HTERT RPE-1 (cell line): ENCODE measurements around the gene CHN2.
"Not testable (repeated sequence)": the region's sequence is repeated elsewhere in the genome, so short reads cannot be mapped to it uniquely, and the experiment has no call there.

Source experiments
- in situ Hi-C: fragments of 300-500 bp; cut with MboI; formaldehyde crosslinking; loops from 4 replicates; pipeline ENCODE4 v1.14.3; 2020; ENCODE audit warnings: low sequenced_read_pairs

CHN2 gene

DNA sequence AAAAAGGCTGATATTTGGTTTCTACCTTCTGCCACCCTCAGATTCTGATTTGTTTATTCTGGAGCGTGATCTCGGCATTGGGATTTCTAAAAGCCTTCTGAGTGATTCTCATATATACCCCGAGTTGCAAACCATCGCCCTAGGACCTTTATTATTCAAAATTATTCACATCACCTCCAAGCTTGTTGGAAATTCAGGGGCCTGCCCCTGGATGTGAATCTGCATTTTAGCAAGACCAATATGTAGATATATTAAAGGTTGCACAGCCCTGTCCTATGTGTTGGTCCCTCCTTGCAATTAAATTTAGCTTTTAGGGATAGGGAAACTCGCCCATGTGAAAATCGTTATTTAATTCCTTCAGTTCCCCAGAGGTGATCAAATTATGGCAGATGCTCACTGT is 9.0 kb upstream of the CHN2 start:
- in situ Hi-C loops = no loop called here

DNA sequence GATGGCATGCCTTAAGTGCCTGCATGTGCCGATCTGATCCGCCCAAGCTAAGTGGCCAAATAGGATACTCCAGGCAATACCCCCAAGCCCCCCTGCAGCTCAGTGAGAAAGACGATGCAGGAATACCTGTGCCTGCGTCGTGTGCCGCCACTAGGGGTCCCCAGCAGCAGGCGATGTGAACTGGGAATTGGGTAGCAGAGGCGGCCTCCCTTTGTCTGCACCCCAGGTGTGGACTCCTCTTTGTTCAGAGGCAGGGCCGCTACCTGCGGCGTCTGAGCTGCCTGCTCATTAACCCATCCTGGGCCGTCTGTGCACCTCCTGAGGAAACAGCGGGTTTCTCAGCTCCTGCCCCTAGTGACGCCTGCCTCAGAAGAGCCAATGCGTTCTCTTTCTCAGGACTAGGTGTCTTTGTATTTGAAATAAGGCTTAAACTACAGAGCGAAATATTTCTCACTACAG is 4.8 kb upstream of the CHN2 start:
- in situ Hi-C loops = no loop called here

DNA sequence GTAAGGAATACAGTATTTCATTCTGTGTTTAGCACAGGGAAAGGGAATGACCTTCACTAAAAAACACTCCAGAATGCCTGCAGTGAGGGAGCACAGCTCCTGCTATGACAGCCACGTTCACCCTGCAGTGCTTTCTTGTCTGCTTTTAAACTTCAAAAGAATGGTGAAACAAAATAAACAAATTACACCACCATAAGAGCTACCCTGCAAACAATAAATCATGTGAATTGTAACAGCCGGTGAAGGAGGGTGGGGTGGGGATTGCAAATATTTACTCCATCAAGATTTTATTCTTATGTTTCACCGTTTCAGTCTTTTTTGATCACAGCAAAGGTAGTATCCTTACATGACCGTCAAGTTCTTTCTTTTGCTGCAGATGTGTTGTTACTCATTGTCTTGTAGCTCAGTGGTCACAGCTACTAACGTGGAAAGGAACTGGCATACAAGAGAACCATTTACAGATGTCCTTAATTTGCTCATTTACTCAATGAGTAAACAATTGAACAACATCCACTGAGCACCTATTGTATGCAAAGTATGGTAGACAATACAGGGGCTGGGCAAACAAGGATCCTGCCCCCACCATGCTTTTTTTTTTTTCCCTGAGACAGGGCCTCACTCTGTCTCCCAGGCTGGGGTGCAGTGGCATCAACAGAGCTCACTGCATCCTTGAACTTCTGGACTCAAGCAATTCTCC is 4.1 kb upstream of the CHN2 start:
- in situ Hi-C loops = no loop called here

DNA sequence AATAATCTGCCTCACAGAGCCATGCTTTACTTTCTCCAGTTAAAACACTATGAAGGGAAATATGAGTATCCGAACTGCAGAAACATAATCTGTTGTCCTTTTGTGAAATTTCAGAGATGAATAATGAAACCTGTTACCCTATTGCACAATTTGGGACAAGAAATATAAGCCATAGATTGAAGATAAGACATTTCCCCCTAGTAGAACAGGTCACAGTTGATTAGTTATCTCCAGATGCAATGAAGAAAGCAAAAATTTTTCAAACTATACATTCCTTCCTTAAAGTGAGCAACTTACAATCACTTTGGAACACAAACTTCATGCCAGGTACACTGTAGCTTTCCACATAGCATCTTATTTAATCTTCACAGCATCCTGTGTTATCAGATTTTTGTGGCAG is 2.3 kb upstream of the CHN2 start:
- in situ Hi-C loops = no loop called here

DNA sequence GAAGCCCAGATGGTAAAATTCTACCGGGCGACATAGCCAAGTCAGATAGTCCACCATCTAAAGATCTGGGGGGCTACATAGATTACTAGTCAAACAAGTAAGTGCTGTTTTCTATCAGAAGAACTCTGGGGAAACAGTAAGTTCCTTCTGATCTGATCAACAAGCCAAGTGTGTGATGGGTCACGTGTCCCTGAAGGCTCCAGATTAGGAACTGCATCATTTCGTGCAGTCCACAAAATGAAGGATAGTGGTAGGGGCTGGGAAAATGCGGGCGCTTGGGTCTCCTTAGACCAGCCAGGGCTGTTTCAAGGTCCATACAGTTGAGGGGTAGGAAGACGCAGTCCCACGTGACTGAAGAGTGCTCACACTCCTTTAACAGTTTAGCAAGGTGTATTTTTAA is 1.8 kb upstream of the CHN2 start:
- in situ Hi-C loops = no loop called here

DNA sequence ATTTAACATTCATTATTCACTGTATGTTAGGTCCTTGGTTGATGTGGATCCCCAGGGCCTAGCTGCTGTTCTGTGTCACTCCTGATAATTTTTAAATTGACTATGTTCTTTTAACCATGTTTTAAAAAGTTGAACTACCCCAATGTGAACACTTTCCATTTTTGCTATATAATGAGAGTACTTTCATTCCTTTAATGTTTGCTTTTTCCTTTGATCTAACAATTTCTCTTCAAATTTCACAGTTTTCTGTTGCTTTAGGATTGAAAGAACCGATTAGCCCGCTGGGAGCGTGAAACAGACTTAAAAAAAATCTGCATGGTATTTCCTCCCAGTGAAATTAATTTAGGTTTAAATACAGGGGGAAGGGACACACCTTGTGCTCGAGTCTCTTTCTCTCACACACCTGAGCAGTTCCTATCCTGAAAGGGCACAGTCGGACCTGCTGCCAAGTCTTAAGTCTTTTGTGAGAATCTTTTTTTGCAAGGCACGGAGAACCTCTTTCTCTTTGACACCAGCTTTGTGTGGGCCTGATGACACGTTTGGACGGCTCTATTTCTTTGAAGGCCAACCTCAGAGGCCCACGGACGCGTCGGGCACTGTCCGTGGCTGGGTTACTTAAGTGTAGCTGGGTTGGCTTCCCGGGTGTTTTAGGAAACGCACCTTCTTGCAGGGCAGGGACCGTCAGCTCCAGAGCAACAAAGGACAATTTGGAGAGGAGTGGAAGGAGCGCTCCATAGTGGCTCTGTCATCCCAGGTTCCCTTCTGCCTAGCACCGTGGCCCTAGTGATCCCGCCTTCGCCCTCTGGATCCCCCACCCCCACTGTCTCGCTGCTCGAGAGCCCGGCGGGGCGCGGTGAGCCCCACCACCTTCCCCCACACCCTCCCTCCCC is 1.0 kb upstream of the CHN2 start:
- in situ Hi-C loops = no loop called here

DNA sequence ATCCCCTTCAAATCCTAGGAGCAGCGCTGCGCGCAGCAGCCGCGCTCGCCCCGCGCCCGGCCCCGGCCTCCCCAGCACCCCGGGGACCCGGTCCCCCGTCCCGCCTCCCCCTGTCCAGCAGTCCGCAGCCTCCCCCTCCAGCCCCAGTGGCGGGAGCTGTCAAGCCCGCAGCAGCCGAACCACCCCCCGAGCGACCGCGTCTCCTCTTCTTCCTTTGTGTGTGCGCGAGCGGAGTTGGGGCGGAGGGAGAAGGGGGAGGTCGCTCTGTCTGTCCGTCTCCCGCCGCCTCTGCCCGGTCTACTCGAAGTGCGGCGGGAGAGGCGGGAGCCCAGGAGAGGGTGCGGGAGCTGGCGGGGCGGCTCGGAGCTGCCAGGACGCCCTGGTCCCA is 375 bp upstream of the CHN2 start:
- in situ Hi-C loops = no loop called here

DNA sequence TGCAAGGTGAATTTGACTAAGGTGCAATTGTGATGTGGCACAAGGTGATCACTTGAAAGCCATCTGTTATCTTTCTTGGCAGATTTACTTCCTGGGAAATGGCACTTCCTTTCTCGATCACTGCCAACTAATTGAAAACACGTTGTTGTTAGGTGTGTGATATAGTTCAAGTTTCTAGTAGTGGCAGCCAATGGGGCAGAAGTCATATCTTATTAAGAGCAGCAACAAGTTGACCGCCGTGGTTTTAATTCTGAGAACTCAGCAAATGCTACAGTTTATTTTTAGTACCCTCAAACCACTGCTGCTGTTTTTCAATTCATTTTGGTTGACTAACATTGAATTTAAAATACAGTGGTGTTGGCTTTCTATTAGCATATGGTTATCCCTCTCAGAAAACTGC is 1.6 kb downstream of the CHN2 start:
- in situ Hi-C loops = no loop called here

DNA sequence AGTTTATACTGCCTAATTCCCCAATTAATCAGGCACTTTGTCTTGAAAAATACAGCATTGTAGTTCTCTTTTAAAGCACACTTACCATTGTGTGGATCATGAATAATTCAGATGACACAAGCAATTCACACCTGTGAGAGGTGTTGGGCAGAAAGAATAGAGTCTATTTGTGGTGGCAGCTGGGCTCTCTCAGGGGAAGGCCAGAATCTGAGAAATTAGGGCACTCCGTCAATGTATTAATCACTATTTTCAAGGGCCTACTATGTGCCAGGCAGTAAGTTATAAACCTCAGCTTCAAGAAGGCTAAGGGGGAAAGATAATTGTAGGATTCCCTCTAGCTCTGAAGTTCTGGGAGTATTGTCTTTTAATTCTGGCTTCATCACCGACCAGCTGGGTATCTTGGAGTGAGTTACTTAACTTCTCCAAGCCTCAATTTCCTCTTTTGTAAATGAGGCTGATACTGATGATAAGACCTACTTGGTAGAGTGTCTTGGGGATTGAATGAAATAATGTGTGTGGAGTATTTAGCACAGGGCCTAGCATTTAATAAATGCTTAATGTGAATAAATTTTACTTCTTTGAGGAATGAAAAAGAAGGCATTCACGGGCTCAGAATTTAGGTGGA is 2.5 kb downstream of the CHN2 start:
- in situ Hi-C loops = no loop called here

DNA sequence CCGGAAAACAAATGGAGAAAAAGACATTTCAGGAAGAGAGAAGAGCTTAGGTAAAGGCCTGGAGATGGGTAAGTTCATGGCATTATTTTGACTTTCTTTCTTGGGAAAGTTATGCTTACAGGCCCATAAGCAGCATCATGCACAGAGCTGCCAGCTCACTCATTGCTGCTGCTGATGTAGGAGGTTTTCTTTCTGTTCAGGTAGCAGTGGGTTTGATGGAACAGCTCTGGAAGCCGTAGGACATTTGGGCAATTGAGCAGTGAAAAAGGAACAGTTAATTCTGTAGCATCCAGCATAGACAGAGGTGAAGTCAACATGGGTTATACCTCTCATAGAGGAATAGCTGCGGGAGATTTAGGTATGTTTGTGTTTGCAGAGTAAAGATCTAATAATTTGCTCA is 3.3 kb downstream of the CHN2 start:
- in situ Hi-C loops = no loop called here

DNA sequence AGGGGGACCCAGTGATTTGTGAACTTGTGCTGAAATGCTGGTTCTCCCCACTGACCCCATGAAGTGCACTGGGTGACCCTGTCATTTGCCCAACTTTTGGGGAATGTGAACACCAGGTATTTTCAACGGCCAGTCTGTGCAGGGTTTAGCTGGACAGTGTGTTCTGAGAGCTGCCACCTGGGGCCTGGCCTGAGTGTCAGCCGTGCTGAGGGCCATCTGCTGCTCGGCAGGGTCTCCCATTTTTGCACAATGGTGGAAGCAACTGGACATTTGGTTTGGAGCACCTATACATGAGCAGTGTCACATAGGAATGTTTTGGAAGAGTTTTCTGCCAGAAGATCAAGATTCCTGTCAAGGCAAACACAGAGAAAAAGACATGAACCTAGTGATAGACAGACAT is 5.2 kb downstream of the CHN2 start:
- in situ Hi-C loops = no loop called here

DNA sequence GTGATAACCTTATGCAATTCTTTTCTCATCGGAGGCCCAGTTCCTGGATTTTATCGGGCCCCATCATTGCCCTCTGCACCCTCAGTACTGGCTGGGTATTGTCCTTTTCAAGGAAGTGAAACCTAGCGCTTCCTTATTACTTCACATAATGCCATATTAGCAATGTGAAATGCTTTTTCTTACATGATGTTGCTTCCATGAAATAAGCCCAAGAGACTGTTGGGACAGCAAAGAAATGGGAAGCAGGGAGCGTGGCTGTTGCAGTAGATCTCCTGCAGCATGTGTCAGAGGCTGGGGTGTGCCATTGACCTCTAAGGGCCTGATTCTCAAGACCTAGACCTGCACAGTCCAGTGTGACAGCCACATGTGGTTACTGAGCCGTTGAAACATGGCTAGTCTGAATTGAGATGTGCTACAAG is 8.1 kb downstream of the CHN2 start:
- in situ Hi-C loops = no loop called here

DNA sequence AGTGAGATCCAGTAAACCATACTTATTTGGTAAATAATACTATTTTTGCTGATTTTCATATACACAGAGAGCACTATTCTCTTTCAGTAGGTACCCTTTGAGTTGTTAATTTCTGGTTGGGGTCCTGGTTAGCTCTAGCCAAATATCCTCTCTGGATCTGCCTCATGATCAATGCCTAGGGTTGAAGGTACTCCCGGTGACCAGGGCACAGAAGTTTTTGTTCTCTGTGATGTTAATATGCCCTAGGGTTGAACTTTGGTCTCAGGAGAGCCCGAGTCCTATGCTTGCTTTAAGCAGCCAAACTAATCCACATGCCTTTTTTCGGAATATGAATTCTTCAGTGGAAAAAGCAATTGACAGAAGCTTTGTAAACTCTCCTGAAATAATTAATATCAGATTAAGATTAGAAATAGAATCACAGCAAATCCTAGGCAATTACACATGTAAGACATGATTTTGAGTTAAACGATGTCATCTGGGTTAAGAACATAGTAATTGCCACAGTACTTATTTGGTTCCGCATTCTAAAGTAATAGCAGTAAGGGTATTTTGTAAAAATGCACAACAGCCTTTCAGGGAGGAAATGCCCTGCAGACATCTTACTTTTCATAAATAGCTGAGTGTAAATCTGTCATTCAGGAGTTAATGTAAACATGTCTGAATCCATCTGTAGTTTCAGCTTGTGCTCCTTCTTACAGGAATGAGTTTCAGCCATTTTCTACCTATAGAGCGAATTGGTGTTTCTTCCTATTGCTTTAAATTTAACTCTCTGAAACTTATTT is 10.1 kb downstream of the CHN2 start:
- in situ Hi-C loops = no loop called here

DNA sequence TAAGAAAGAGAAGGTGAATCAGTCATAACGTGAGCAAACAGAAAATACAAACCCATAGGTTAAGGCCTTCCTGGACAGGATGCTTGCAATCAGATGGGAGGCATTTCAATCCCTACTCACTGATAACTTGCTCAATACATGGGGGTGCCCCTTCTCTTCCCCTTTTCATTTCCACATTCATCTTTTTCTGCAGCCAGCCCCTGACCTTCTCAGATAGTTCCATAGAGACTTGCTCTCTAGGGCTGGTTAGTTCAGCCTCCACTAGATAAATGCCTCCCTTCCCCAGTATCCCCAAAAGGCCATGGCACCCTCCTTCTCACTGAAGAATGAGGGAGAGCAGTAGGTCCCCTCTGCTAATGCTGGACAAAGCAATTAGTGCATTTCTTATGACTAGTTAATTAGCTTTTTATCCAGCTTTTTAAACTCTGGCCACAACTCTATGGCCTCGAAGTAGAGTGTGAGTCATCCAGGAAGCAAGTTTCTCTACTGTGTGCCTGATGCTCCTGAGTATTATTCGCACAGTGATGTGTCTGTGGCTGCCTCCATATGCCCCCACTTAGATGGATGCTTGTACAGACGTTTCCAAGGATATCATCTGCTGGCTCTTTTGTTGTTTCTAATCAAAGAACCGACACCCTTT is 12.7 kb downstream of the CHN2 start:
- in situ Hi-C loops = no loop called here

DNA sequence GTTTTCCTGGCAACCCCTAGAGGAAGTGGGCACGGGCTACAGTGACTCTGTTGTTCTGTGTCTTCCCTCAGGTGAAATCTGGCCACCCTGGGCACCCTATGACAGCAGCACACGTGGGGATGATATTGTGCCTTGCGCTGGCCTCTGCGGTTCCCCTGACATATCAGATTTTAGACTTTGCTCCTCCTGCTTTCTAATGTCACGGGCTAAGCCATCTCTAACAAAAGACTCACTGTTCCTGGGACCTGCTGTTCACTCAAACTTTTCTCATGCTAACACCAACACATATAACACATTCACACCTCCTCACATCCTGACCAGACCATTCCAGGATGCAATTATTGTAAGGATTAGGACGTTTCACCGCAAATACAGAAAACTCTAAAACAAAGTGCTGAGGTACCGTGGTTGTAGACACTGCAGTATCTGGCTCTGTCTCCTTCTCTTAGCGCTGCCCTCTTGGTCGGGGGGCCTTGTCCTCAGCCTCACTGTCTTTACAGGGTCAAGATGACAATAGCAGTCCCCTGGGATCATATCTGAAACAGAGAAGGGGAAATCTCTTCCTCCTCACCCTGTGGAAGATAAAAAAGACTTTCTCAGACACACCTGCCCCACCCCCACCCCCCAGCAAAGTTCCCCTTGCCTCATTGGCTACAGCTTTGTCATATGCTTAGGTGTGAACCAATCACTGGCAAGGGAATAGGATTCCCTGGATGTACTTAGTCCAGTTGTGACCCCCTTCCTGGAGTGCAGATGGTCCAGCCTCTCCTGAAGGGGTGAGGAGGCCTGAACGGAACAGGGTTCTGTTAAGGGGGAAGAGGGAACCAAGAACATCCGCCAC is 14.1 kb downstream of the CHN2 start:
- in situ Hi-C loops = no loop called here

DNA sequence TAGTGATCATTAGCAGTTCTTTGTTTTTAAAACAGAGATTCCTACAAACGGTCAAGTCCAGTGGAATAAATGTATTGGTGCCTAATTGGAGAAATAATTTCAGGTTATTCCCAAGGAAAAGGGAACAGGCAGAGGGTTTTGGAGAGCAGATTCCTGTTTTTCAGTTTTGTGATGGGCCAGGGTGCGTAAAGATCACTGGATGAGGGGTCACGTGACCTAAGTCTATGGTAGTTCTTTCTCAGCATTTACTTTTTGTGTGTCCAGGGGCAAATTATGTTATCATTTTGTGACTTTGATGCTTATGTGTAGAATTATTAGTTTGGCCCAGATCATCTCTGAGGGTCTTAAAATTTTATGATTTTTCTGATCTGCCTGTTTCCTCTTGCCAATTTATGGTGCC is 15.2 kb downstream of the CHN2 start:
- in situ Hi-C loops = no loop called here

DNA sequence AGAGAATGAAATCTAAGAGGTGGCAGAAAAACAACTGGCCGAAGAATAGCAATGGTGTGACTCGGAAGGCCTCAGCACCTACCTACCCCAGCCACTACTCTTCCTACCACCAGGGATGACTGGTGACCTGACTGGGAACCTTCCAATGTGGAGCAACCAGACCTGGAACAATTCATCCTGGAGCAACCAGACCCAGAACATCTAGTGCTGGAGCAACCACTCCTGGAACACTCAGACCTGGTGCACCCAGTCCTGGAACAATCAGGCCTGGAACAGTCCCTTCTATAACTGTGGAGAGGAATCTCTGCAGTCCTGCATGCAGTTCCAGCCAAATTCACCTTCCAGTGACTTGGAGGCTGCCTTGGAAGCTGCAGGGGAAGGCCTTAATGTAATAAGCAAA is 18.2 kb downstream of the CHN2 start:
- in situ Hi-C loops = not testable (repeated sequence)

DNA sequence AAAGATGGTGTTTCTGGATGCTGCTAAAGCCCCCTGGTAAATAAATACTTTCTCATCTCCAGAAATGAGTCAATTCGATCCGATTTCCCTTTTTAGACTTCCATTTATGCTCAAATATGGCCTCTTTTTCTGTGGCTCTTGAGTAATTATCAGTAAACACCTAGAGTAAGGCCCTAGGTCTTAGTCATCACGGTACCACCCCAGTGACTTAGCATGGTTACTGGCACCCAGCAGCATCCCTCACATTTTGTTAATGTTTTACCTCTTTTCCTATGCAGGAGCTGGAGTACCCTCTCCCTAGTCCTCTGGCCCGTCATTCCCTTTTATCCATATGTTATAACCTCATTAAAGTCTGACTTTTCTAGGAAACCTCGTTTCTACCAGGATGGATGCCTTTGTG is 19.5 kb downstream of the CHN2 start:
- in situ Hi-C loops = no loop called here

DNA sequence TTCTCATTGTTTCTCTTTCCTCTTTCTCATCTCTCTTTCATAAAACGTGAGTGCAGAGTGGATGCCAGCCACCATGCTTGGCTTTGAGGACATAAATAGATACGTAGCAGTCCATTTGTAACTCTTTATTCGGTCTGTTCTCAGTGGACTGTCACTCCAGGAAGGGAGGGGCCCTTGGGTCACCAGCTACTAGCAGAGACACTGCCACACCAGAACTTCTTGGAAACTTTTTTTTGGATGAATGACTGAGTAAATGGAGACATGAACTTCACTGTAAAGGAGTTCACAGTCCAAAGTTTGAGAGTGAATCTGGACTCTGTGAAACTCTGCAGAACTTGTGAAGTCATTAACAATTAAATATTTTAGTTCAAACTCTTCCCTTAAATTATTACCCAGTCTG is 20.2 kb downstream of the CHN2 start:
- in situ Hi-C loops = no loop called here

DNA sequence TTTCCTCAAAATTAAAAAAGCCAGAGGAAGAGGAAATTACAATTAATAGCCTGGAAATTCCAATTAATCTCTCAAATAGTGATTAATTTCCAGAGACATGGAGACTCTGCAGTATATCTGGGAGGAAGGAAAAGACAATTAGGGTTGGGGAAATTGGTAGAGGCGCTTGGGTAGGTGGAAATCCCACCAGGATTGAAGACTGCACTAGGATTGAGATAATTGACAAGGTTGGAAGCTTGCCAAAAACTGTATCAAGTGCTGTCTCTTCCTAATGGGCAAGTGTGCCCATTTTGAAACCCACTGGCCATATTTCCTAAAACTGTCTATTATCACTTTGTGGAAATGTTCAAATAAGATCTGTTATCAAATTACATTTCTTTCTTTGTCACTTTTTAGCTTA is 21.6 kb downstream of the CHN2 start:
- in situ Hi-C loops = no loop called here
